ENCODE measurements around the gene UFL1.

The UFL1 gene

GRCh38 chr6:96520171-96521115, 1.2 kb upstream of the UFL1 start:
- no peak for DNase-seq (ENCODE audit: low spot score)
- no peak for TF ChIP-seq CTCF (IDR thresholded peaks at IDR 0.05; ENCODE audit: extremely low read depth, missing control alignments)

- no peak for DNase-seq (ENCODE audit: low spot score)
Observed at GRCh38 chr6:96521306-96521643, 331 bp upstream of the UFL1 start.

GRCh38 chr6:96522465-96523009, 931 bp downstream of the UFL1 start:
- TF ChIP-seq CTCF (IDR thresholded peaks at IDR 0.05; ENCODE audit: extremely low read depth, missing control alignments), result no peak
- peak; percentile 6 for DNase-seq (ENCODE audit: low spot score)

More at GRCh38 chr6:96521306-96521643, 331 bp upstream of the UFL1 start:
- TF ChIP-seq CTCF (IDR thresholded peaks at IDR 0.05; ENCODE audit: extremely low read depth, missing control alignments), result no peak

GRCh38 chr6:96528193-96528592, 6.6 kb downstream of the UFL1 start:
- DNase-seq (ENCODE audit: low spot score), result no peak
- no peak for TF ChIP-seq CTCF (IDR thresholded peaks at IDR 0.05; ENCODE audit: extremely low read depth, missing control alignments)

GRCh38 chr6:96532399-96532798, 10.8 kb downstream of the UFL1 start:
- TF ChIP-seq CTCF (IDR thresholded peaks at IDR 0.05; ENCODE audit: extremely low read depth, missing control alignments), result no peak
- DNase-seq (ENCODE audit: low spot score), result no peak

- no peak for TF ChIP-seq CTCF (IDR thresholded peaks at IDR 0.05; ENCODE audit: extremely low read depth, missing control alignments)
- DNase-seq (ENCODE audit: low spot score), result no peak
Observed at GRCh38 chr6:96537726-96538125, 16.1 kb downstream of the UFL1 start.

GRCh38 chr6:96542702-96543101, 21.1 kb downstream of the UFL1 start:
- no peak for DNase-seq (ENCODE audit: low spot score)

More at GRCh38 chr6:96542702-96543101, 21.1 kb downstream of the UFL1 start:
- TF ChIP-seq CTCF (IDR thresholded peaks at IDR 0.05; ENCODE audit: extremely low read depth, missing control alignments), result peak; percentile 5

All from GM20000 (cell line).